Breast epithelium (tissue), 4 donors: Measurements from ENCODE around the gene CATSPERZ. TPM values are rescaled to one million over a fixed set of nuclear protein-coding genes. Genes with fewer than 3 reads are reported as not detected.
A peak's percentile ranks its signal among the peaks of the same experiment; 100 is the strongest.

Experiments used
- DNase-seq, 2 donors: peaks; one replicate each; pipeline ENCODE4 v3.0.0-alpha.2; 2019; ENCODE audit warnings: low spot score in 2 of 2
- H3K27ac ChIP-seq, 2 donors: fragments of 200-600 bp; sonication (generic) in 1 of 2; one replicate each; pipeline ENCODE4 v1.5.1; 2016 to 2019; ENCODE audit warnings: mild to moderate bottlenecking in 1 of 2
- H3K27me3 ChIP-seq, 2 donors: fragments of 200-600 bp; sonication (generic) in 1 of 2; one replicate each; pipeline versions ENCODE4 v1.5.1 to v1.6.0; 2017 to 2019; ENCODE audit warnings: control low read depth in 1 of 2, mild to moderate bottlenecking in 1 of 2
- H3K36me3 ChIP-seq: fragments of 200-600 bp; one replicate; pipeline ENCODE4 v1.5.1; 2019
- H3K4me1 ChIP-seq, 2 donors: fragments of 200-600 bp; sonication (generic); one replicate each; pipeline ENCODE4 v1.5.1; 2016 to 2019; ENCODE audit warnings: control low read depth in 1 of 2
- H3K4me3 ChIP-seq, 3 donors: fragments of 200-600 bp; sonication (generic); 1 replicate in 2 of 3; 2 replicates in 1 of 3; pipeline ENCODE4 v1.5.1; 2016 to 2019; ENCODE audit warnings: mild to moderate bottlenecking in 3 of 3, moderate library complexity in 2 of 3
- H3K9me3 ChIP-seq, 2 donors: fragments of 200-600 bp; sonication (generic) in 1 of 2; one replicate each; pipeline ENCODE4 v1.5.1; 2016 to 2019; ENCODE audit warnings: control low read depth in 1 of 2
- POLR2A ChIP-seq: fragments of 450-650 bp; IDR thresholded peaks from one replicate; pipeline ENCODE4 v1.6.1; 2016; ENCODE audit warnings: antibody characterized with exemption, mild to moderate bottlenecking, moderate library complexity
- POLR2AphosphoS5 ChIP-seq, 3 donors: sonication (generic); formaldehyde crosslinking; IDR thresholded peaks; one replicate each; pipeline ENCODE4 v1.6.1; 2017; ENCODE audit warnings: antibody characterized with exemption in 3 of 3
- intact Hi-C: fragments of 100-400 bp; cut with DNase I; formaldehyde crosslinking; loops from one replicate; pipeline ENCODE4 v1.15.1; 2023; ENCODE audit warnings: low total_unique reads
- total RNA-seq, 3 donors: library from RNA; depleted of rRNA; stranded (reverse); fragments of >200 nt; gene quantifications; one replicate each; pipeline ENCODE4 v1.1.0, GENCODE V29; 2016
- TF ChIP-seq, protein P1 (sequence below), 3 donors: fragments of 450-650 bp; IDR thresholded peaks; one replicate each; pipeline ENCODE4 v1.5.1; 2016 to 2017; ENCODE audit warnings: antibody characterized with exemption in 3 of 3, mild to moderate bottlenecking in 3 of 3, moderate library complexity in 3 of 3

Gene CATSPERZ
- total RNA-seq, 3 donors from 2014 or later, result 1.8 TPM; not detected in 2

GRCh38 chr11:64281957-64282770 is 18.0 kb upstream of the CATSPERZ start:
- H3K4me1 ChIP-seq, result peaks cover 3 to 21% of the 10 kb centered on the region in 2 donors
- no peak overlapping the region for H3K4me3 ChIP-seq
- H3K9me3 ChIP-seq, result no peaks in the 10 kb centered on the region
- TF ChIP-seq POLR2AphosphoS5 (IDR thresholded peaks at IDR 0.05), result no peak
- TF ChIP-seq, protein P1, sequence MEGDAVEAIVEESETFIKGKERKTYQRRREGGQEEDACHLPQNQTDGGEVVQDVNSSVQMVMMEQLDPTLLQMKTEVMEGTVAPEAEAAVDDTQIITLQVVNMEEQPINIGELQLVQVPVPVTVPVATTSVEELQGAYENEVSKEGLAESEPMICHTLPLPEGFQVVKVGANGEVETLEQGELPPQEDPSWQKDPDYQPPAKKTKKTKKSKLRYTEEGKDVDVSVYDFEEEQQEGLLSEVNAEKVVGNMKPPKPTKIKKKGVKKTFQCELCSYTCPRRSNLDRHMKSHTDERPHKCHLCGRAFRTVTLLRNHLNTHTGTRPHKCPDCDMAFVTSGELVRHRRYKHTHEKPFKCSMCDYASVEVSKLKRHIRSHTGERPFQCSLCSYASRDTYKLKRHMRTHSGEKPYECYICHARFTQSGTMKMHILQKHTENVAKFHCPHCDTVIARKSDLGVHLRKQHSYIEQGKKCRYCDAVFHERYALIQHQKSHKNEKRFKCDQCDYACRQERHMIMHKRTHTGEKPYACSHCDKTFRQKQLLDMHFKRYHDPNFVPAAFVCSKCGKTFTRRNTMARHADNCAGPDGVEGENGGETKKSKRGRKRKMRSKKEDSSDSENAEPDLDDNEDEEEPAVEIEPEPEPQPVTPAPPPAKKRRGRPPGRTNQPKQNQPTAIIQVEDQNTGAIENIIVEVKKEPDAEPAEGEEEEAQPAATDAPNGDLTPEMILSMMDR (IDR thresholded peaks at IDR 0.05), result no peak
- intact Hi-C loops, result no loop called here
- H3K36me3 ChIP-seq, result no peaks in the 10 kb centered on the region
- H3K27me3 ChIP-seq, result no peaks in the 10 kb centered on the region
- no peak overlapping the region for H3K27ac ChIP-seq
- no peak for DNase-seq

GRCh38 chr11:64283092-64283491 is 17.1 kb upstream of the CATSPERZ start:
- no peaks in the 10 kb centered on the region for H3K36me3 ChIP-seq
- no peak for DNase-seq
- peaks cover 3 to 21% of the 10 kb centered on the region in 2 donors for H3K4me1 ChIP-seq
- intact Hi-C loops, result no loop called here
- no peaks in the 10 kb centered on the region for H3K27me3 ChIP-seq
- H3K9me3 ChIP-seq, result no peaks in the 10 kb centered on the region
- peak overlapping the region in 2 of 3 donors; percentile 91 for H3K4me3 ChIP-seq
- TF ChIP-seq, protein P1 (IDR thresholded peaks at IDR 0.05), result no peak
- TF ChIP-seq POLR2A (no peak), POLR2AphosphoS5 (IDR thresholded peaks at IDR 0.05) (no peak)
- peak overlapping the region in 1 of 2 donors; percentile 25 for H3K27ac ChIP-seq

DNA sequence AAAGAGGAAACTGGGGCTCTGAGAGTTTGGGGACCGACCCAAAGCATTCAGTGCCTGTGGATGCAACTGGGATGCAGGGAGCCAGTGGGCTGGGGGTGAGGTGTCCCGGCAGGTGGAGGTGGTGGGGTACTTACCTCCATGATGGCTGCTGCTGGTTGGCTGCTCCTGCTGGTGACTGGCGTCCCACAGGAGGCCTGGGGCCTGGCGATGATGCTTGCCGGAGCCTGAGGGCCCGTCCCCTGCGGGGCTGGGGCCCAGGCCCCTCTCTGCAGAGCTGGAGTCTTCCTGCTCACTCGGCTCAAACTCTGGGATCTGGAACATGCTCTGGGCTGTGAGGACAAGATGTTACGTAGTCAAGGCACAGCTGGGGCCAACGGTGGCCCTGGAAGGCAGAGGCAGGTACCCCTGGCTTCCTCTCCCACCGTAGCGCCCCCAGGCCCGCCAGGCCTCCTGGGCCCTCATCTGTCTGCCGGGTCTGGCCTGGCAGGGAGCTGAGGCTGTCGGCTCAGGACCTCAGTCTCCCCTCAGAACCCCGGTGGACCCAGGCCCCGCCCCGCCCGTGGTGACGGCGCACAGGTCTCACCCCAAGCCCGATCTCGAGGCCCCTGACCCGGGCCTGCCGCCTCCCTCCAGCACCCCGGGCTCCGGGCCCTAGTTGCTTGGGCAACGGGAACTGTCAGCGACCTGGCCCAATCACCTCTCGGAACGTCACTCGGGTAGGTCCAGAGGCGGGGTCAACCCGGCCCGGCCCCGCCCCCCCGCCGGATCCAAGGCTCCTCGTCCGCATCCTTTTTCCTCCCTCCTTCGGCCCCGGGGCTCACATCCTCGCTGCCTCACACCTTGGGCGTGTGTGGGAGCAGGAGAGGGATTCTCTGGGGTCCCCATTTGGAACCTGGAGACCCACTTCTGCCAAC is 15.9 kb upstream of the CATSPERZ start, which contains the start of gene BAD:
BAD (minus strand) TSS at position 618 of the 914 bp plus-strand sequence; CDS start at position 321, 297 bp downstream.
- no peaks in the 10 kb centered on the region for H3K36me3 ChIP-seq
- TF ChIP-seq, protein P1 (IDR thresholded peaks at IDR 0.05), result no peak
- peak in 1 of 3 donors; percentile 25 for TF ChIP-seq POLR2AphosphoS5 (IDR thresholded peaks at IDR 0.05)
- TF ChIP-seq POLR2A, result peak; percentile 12
- peak within 1 kb of the TSS; percentile 93 to 98 for H3K27ac ChIP-seq
- H3K27me3 ChIP-seq, result no peaks in the 10 kb centered on the region
- peaks cover 3 to 21% of the 10 kb centered on the region in 2 donors for H3K4me1 ChIP-seq
- DNase-seq, result peak; percentile 95 to 96
- intact Hi-C loops, result no loop called here
- H3K4me3 ChIP-seq, result peak within 1 kb of the TSS; percentile 84 to 91 (median 91)
- no peaks in the 10 kb centered on the region for H3K9me3 ChIP-seq

DNA sequence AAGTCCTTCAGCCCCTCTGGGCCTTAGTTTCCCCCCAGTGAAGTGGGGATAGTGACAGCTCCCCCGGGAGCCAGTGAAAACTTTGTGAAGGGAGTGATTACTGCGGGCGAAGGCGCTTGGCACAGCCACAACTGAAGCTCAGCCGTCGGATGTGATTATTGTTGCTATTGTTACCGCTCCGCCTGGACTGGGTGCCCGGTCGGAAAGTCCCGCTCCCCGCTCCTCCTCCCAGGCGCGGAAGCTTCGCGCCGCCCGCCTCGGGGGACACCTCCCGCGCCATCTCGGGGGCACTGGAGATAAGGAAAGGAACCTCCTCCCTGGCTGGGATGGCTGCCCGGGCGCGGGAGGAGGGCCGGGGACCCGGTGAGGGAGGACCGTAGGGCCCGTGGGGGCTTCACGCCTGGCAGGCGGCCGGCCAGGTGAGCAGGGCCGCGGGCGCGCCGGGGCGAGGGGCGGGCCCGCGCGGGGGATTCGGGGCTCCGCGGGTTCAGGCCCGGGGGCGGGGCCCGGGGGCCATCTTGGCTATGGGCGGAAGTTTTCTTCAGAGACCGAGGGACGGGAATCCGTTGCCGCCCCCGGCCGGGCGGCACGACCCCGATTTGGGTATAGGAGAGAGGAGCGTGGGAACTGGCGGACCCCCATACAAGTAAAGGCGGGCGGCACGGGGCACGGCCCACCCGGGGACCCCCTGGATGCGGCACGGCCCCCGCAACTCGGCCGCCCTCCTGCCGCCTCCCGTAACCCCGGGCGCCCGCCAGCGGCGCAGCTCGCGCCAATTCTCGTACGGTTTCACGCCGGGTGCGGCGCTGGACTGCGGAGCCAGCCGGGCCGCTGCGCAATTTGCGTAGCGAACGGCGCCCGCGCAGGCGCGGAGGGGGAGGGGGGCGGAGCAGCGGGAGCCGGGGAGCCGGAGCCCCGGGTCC is 14.9 kb upstream of the CATSPERZ start, which contains the start of gene GPR137:
GPR137 (plus strand) TSS at position 887 of the 923 bp plus-strand sequence. CDS start 677 bp downstream, outside the sequence.
- H3K4me3 ChIP-seq, result peak within 1 kb of the TSS; percentile 84 to 91 (median 91)
- H3K9me3 ChIP-seq, result no peaks in the 10 kb centered on the region
- DNase-seq, result peak; percentile 81 to 90
- TF ChIP-seq POLR2AphosphoS5 (IDR thresholded peaks at IDR 0.05) (peak in 2 of 3 donors; percentile 31 to 60), POLR2A (peak; percentile 3)
- TF ChIP-seq, protein P1 (IDR thresholded peaks at IDR 0.05), result no peak
- peaks cover 3 to 21% of the 10 kb centered on the region in 2 donors for H3K4me1 ChIP-seq
- peak within 1 kb of the TSS; percentile 93 to 98 for H3K27ac ChIP-seq
- intact Hi-C loops, result no loop called here
- no peaks in the 10 kb centered on the region for H3K36me3 ChIP-seq
- no peaks in the 10 kb centered on the region for H3K27me3 ChIP-seq
